K562 (cell line): ENCODE data around the gene ATRN. TPM values are rescaled to one million over a fixed set of nuclear protein-coding genes. Genes with fewer than 3 reads are reported as not detected.

ENCODE experiments used
- ATAC-seq: fragments of 200-7000 bp; cut with Tn5 transposase; 3 replicates; pipeline ENCODE4 v1.9.1; 2020; ENCODE audit warnings: moderate library complexity
- BruUV-seq: library from RNA; stranded (reverse); fragments of 400-500 nt; replicated peaks from 2 replicates; lab custom pipeline; 2021; lab: Mats Ljungman, UMichigan
- CTCF ChIA-PET: fragments of 300-600 bp; formaldehyde crosslinking; extraction: SDS; loops from one replicate; lab custom pipeline; 2021; ENCODE audit warnings: low intra/inter-chr PET ratio; lab: Yijun Ruan, JAX
- POLR2A ChIA-PET: fragments of 300-600, 350-650 bp; sonication (Branson Sonifier 250); formaldehyde crosslinking; extraction: SDS; loops from one replicate; lab custom pipeline; 2021; ENCODE audit warnings: antibody characterized with exemption, inconsistent platforms; lab: Yijun Ruan, JAX
- DNase-seq, 4 experiments: peaks; one replicate each; pipeline versions ENCODE4 v3.0.0 to v3.0.0-alpha.2; 2011 to 2018; ENCODE audit warnings: low spot score in 3 of 4, mixed read lengths in 3 of 4; ENCODE audit errors: extremely low read depth in 1 of 4
- FAIRE-seq: peaks from 2 replicates; lab custom pipeline; 2011; peaks lifted over from hg19 to GRCh38; lab: Jason Lieb, UNC
- H2AFZ ChIP-seq: 2 replicates; pipeline ENCODE4 v1.6.0; 2011; ENCODE audit warnings: low read depth, low read length, control low read depth, inconsistent platforms
- H3K27ac ChIP-seq: fragments of 200-600 bp; 3 replicates; pipeline ENCODE4 v1.8.0; 2011; ENCODE audit warnings: low read depth, mild to moderate bottlenecking, control low read depth, inconsistent platforms, low read length, moderate library complexity, mixed read lengths; ENCODE audit errors: extremely low read depth
- H3K27me3 ChIP-seq, 2 experiments: fragments of 300-600 bp in 1 of 2; 2 replicates in 1 of 2; 3 replicates in 1 of 2; pipeline versions ENCODE4 v1.6.0 to v1.8.0; 2011; ENCODE audit warnings: inconsistent platforms in 2 of 2, low read length in 2 of 2, mild to moderate bottlenecking in 1 of 2, mixed read lengths in 1 of 2, moderate library complexity in 1 of 2; ENCODE audit not compliant: control insufficient read depth in 2 of 2, insufficient read depth in 2 of 2
- H3K36me3 ChIP-seq: fragments of 300-600 bp; 3 replicates; pipeline ENCODE4 v1.8.0; 2011; ENCODE audit warnings: mild to moderate bottlenecking, low read length, inconsistent platforms; ENCODE audit not compliant: control insufficient read depth, insufficient read depth
- H3K4me1 ChIP-seq, 2 experiments: fragments of 200-600 bp in 1 of 2; replicated peaks in 1 of 2; 2 replicates in 1 of 2; 3 replicates in 1 of 2; pipeline versions ENCODE4 v1.5.1 to v1.8.0; 2011; ENCODE audit warnings: inconsistent platforms in 2 of 2, low read length in 2 of 2, mild to moderate bottlenecking in 1 of 2, mixed read lengths in 1 of 2, moderate library complexity in 1 of 2; ENCODE audit not compliant: control insufficient read depth in 2 of 2, insufficient read depth in 2 of 2
- H3K4me2 ChIP-seq: 2 replicates; pipeline ENCODE4 v1.6.1; 2011; ENCODE audit warnings: low read length, control low read depth, inconsistent platforms, mixed read lengths; ENCODE audit not compliant: insufficient read depth
- H3K4me3 ChIP-seq: fragments of 200-600 bp; sonication (generic), shearing (Covaris generic); 2 replicates; pipeline ENCODE4 v1.5.1; 2016; ENCODE audit warnings: control low read depth, inconsistent platforms
- H3K79me2 ChIP-seq: fragments of 200-600 bp; 3 replicates; pipeline ENCODE4 v1.8.0; 2011; ENCODE audit warnings: low read length, inconsistent platforms; ENCODE audit not compliant: control insufficient read depth, insufficient read depth
- H3K9ac ChIP-seq, 2 experiments: 2 replicates each; pipeline versions ENCODE4 v1.6.0 to v1.6.1; 2011; ENCODE audit warnings: low read depth in 2 of 2, low read length in 2 of 2, control low read depth in 1 of 2, inconsistent platforms in 1 of 2, mild to moderate bottlenecking in 1 of 2, mixed read lengths in 1 of 2; ENCODE audit not compliant: insufficient read depth in 1 of 2
- H3K9me1 ChIP-seq: one replicate; pipeline ENCODE4 v1.6.0; 2011; ENCODE audit warnings: inconsistent platforms, mild to moderate bottlenecking, low read length, moderate library complexity; ENCODE audit not compliant: control insufficient read depth, insufficient read depth
- H3K9me3 ChIP-seq: replicated peaks from 2 replicates; pipeline ENCODE4 v1.5.1; 2011; ENCODE audit warnings: low read depth, low read length, inconsistent platforms; ENCODE audit not compliant: control insufficient read depth, insufficient read depth
- H4K20me1 ChIP-seq: replicated peaks from 2 replicates; pipeline ENCODE4 v1.6.1; 2011; ENCODE audit warnings: low read length, inconsistent platforms, mixed read lengths; ENCODE audit not compliant: control insufficient read depth, insufficient read depth
- CTCF ChIP-seq, 3 experiments: IDR thresholded peaks in 2 of 3; conservative IDR thresholded peaks in 1 of 3; 2 replicates each; pipeline ENCODE4 v1.5.1; 2011 to 2012; ENCODE audit warnings: low read length in 3 of 3, mild to moderate bottlenecking in 3 of 3, control low read depth in 2 of 3, improper control_type of control experiment in 1 of 3, inconsistent platforms in 1 of 3, low read depth in 1 of 3, mixed read lengths in 1 of 3, moderate library complexity in 1 of 3; ENCODE audit not compliant: insufficient read depth in 2 of 3
- ELF1 ChIP-seq: fragments of 200-800 bp; sonication (Bioruptor generic); IDR thresholded peaks from 2 replicates; pipeline ENCODE4 v1.6.1; 2016; ENCODE audit warnings: missing genetic modification characterization, missing compliant biosample characterization
- REST ChIP-seq, 2 experiments: fragments of 450-650 bp; formaldehyde crosslinking in 1 of 2; IDR thresholded peaks; 2 replicates each; pipeline versions ENCODE4 v1.4.0 to v1.6.1; 2014 to 2020; ENCODE audit warnings: mild to moderate bottlenecking in 2 of 2, borderline replicate concordance in 1 of 2, low read depth in 1 of 2
- WGBS: fragments of 100-300 bp; shearing (Covaris generic); methylation state at CpG from one replicate; pipeline ENCODE4 v1.1.6; 2016; ENCODE audit warnings: low coverage, mixed read lengths; ENCODE audit not compliant: insufficient coverage; ENCODE audit errors: missing lambda C conversion rate; 5-methylcytosine and 5-hydroxymethylcytosine counted together
- in situ Hi-C: fragments of 300-500 bp; cut with MboI; formaldehyde crosslinking; loops from 4 replicates; pipeline ENCODE4 v1.15.0; 2018; ENCODE audit warnings: inconsistent platforms, mixed read lengths
- intact Hi-C: fragments of 100-400 bp; cut with micrococcal nuclease; formaldehyde crosslinking; loops from 2 replicates; pipeline ENCODE4 v1.14.2; 2022
- polyA plus RNA-seq, 8 experiments: library from polyadenylated mRNA; depleted of rRNA in 4 of 8; stranded (reverse) in 5 of 8; unstranded in 3 of 8; fragments of >200 nt; fragmentation: Nextera tagmentation in 2 of 8; fragmentation: Illumina TruSeq in 1 of 8; extraction: Ambion mirVana in 2 of 8; extraction: Trizol in 1 of 8; gene quantifications; 2 replicates each; pipeline versions ENCODE4 v1.2.1 to v1.2.3, GENCODE V29; 2011 to 2014; ENCODE audit warnings: inconsistent platforms in 1 of 8, missing spikeins in 1 of 8
- total RNA-seq, 7 experiments: library from RNA; depleted of rRNA in 6 of 7; stranded (reverse); fragments of >200 nt in 6 of 7; fragmentation: Illumina TruSeq in 2 of 7; extraction: Trizol in 2 of 7; gene quantifications; 2 replicates each; pipeline versions ENCODE4 v1.2.1 to v1.2.3, GENCODE V29; 2011 to 2021; ENCODE audit warnings: low replicate concordance in 1 of 7

ATRN gene
- total and polyA plus RNA-seq, 9 of the 15 experiments (the other 6 are each of a cell fraction or from before 2014, with no cell fraction given), result 0.69 to 16.5 (median 7.6) TPM

- H3K4me2 ChIP-seq, result no peak overlapping the region
- POLR2A ChIA-PET, result no interaction called here
- in situ Hi-C loops, result no loop called here
These were observed 150.3 kb downstream of the ATRN start for GRCh38 chr20:3621111-3621510.

More at GRCh38 chr20:3621111-3621510, 150.3 kb downstream of the ATRN start:
- CTCF ChIA-PET, result no interaction called here
- Histone ChIP-seq H4K20me1 (no peaks in the 10 kb centered on the region), H3K9me3 (no peaks in the 10 kb centered on the region), H3K27me3 (no peaks in the 10 kb centered on the region), H2AFZ (no peak overlapping the region), H3K9me1 (no peaks in the 10 kb centered on the region), H3K36me3 (no peaks in the 10 kb centered on the region), H3K79me2 (no peaks in the 10 kb centered on the region), H3K27ac (no peak overlapping the region), H3K4me1 (no peaks in the 10 kb centered on the region; a peak in 1 of 5 replicates), H3K4me3 (no peak overlapping the region), H3K9ac (no peak overlapping the region)
- DNase-seq (no peak), ATAC-seq (peak; percentile 48; the same call in 1 of the 3 replicates), FAIRE-seq (no peak)
- no TSS peak for BruUV-seq
- 0 out of 6 replicates have a peak, but pooled peaks of 2 of the 3 experiments have one; percentile 3 to 27 for TF ChIP-seq CTCF (IDR thresholded peaks at IDR 0.05 in 2 of 3, conservative IDR thresholded peaks at IDR 0.05 in 1 of 3; ENCODE audit: insufficient read depth in 2 of 3, low read depth in 1 of 3, low read length in 3 of 3)
- no peak for TF ChIP-seq ELF1 (tag)
- TF ChIP-seq REST (IDR thresholded peaks at IDR 0.05; ENCODE audit: borderline replicate concordance), result no peak
- TF ChIP-seq REST (CRISPR knock-in tag; IDR thresholded peaks at IDR 0.05; ENCODE audit: low read depth), result no peak
- WGBS, result 68% methylated on average over 6 of the region's 8 CpGs
- intact Hi-C loops, result loop anchor here (10.0 kb wide), 1 partner anchor 56 kb away; no protein-coding TSS in a partner anchor
